NCI-H1417 treated with DMSO at 0.1 percent for 48 hours (cell line): ENCODE data around the gene ADI1.

Experiments used
- DNase-seq: peaks from one replicate; lab custom pipeline; 2025; lab: John Stamatoyannopoulos, UW

The ADI1 gene

DNA sequence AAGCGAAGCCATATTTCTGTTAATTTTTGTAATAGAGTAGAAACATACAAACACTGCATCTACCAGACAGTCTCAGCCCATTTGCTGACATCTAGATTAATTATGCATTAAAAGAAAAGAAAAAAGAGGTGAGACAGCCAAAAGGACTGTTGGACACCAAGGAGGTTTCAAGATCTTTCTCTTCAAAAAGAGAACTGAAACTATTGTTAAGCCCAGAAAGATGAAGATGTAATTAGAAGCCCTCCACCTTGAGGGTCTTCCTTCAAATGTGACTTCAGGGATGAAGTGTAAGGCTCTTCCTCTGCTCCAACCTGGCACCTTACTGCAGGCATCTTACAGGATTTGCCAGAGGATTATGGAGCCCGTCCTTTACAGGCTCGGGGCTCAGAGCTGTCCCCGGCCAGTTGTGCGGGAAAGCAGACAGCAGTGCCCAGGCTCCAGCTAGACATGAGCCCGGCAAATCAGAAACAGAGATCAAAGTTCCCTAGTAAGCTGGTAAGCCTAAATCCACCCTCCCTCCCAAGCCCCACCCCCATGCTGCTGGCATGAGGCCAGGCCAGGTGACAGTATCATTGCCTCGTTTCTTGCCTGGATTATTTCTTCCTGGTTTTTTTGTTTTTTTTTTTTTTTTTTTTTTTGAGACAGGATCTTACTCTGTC lies 38.9 kb downstream of the ADI1 start:
- DNase-seq = no peak

DNA sequence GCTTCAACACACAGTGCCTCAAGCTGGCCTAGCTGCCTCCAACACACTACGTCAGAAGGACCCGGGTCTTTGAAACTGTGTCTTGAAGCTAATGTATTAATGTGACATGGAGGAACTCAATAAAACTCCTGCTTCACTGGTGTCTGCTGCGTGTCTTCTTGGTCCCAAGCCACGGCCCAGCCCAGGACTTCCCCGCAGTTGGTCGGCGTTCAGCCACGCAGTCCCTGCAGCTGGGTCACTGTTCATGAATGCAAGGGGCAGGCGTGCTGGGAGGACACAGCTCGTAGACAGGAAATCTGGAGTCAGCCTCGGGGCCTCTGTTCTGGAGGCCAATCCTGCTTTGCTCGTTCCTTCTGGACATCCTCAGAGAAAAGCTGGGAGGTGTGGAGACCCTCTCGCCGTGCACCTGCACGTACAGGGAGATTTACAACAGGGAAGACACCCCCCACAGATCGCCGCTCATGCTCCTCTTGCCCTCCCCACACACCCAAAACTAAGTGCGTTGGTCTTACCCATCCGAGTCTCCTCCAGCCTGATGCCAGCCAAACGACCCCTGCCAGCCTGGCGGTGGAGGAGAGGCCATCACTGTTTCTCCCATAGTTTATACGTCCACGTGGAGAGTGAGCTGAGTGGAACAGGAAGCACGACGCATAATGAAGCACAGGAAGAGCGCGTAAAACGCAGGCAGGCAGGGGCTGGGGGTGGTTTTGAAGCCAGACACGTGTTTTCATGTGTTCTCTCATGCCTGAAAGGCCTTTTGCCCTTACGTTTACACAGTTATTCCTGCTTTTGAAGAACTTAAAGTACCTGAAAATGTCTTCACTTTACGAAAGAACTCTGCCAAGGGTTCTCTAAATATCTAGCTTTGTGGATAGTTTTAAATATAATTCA lies 39.7 kb downstream of the ADI1 start:
- no peak for DNase-seq

DNA sequence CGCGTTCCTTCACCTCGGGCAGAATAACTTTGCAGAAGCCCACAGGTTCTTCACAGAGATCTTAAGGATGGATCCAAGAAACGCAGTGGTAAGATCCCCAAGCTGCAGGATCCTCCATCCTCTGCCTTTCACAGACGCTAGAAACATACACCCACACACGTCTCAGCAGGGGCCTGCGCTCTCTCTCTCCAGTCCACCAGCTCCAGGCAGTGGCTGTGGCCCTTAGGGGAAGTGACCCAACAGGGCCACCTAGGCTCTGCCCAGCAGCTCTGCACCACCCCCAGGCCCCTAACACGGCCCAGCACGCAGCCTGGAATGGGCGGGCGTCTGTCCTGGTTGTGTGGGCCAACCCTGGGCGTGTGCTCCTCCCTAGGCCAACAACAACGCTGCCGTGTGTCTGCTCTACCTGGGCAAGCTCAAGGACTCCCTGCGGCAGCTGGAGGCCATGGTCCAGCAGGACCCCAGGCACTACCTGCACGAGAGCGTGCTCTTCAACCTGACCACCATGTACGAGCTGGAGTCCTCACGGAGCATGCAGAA lies 40.4 kb downstream of the ADI1 start:
- DNase-seq = no peak

DNA sequence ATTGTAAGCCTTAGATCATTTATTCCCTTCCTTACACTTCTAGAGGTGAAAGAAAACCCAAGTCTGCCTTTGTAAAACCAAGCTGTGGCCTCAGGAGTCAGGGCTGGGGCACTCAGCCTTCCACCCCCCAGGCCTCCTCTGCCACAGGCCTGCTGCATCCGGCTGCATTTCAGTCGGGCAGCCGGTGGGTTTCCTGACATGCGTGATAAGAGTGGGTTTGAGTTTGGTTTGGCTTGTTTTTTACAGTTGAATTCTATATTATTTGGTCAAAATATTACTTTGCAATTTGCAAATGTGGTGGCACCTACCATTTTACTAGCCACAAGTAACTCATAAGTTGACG lies 42.4 kb downstream of the ADI1 start:
- no peak for DNase-seq

DNA sequence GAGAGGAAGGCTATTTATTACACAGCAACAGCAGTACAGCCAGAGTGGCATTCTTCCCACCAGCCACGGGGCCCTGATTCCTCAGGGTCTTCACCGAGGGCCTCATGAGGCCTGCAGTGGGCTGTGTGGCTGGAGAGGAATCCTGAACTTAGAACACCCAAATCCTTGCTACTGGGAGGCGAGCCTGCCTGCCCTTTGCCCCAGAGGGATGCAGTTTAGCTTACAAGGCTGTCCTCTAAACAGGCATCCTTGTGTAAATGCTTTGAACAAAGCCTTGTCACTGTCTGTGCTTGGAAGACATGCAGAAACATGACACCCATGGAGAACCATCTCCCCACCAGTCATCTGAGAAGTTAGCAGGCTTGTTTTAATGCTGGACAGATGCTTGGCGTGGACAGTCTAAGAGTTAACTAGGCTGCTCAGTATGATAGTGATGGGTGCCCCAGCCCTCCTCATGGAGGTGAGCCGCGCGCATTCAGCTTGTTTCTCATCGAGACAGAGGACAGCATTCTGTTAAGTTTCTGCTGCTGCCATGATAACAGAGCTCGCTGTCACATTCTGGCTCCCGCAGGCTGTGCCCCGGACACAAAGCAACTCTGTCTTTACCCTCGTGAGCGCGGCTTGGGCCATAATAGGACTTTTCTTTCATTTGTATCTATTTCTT lies 42.9 kb downstream of the ADI1 start:
- no peak for DNase-seq

DNA sequence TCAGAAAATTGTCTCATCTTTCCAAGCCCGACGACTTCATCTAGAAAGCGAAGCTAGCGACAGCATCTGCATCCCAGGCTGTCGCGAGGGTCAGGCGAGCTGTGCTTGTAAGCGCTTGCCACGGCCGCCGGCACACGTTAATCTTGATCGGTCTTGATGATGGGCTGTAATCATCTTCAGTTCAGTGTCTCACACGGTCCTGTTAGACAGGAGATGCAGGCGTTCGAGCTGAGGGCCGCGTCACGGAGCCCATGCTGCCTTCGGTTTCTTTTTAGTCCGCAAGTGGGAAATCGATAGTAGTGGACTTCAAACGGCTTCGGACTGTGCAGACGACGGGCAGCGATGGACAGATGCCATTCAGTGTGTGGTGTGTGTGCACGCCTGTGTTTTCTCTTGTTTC lies 43.6 kb downstream of the ADI1 start:
- no peak for DNase-seq

DNA sequence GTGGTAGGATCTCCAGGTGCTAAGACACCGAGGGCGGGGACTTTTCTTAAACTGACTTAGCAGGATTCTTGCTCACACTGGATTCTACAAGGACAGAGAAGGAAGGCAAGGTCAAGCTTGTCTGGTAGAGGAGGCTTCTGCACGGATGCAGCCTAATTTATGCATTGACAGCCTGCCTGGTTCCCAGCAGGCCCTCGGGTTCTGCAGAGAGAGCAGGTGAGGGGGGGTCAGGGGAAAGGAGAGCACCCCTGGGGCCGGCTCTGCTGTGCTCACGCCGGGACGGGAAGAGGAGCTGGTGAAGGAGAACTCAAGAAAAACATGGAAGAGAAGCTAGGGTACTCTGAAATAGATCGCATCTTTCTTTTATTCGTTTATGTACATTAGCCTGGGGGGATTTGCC lies 46.4 kb downstream of the ADI1 start:
- DNase-seq = no peak

DNA sequence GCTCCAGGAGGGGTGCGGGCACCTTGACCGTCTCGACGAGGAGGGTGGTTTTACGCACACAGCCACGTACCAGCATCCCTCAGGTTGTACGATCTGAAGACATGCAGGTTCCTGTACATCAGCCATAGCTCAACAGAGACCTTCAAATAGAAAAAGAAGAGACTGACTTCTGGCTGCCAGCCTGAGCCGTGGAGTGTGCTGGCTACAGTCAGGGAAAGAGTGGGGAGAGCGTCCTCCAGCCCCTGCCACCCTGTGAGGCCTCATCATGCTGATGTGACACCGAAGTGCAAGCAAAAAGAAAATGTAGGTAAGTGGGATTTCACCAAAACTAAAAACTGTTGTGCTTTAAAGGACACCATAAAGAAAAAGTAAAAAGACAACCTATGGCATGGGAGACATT lies 47.0 kb downstream of the ADI1 start:
- no peak for DNase-seq

DNA sequence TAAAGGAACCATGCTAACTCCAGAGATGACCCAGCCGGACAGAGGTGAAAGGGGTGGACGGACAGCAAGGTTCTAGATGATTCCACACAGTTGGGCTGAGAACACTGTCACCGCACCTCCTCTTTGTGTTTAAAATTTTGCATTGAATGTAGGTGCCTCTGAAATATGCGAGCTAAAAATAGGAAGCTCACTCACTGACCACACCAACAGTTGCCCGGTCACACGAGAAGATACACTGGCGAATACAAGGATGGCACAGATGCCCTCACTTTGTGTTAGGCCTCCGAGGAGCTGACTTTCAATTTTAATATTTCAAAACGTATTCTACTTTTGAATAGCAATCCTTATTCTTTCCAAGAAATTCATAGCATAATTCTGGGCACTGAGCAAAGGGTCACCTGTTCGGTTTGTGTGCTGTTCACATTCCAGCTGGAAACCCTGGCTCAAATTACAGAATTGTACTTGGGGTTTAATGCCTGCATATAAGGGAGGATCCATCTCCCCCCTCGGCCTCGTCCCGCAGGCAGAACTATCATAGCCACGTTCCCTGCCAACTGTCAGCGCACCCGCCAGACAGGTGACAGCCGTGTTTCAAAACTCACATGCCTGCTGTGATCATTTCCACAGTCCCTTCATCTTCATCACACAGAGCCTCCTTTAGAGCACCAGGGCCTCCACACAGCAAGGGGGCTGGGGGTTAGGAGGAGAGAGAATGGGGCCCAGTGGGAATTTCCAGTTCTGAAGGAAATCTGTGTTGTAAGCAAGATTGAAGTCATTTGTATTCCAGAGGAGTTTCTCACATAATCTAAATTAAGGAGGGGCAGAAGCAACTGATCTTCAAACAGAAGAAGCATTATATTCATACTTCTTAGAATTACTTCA lies 48.2 kb downstream of the ADI1 start:
- no peak for DNase-seq

DNA sequence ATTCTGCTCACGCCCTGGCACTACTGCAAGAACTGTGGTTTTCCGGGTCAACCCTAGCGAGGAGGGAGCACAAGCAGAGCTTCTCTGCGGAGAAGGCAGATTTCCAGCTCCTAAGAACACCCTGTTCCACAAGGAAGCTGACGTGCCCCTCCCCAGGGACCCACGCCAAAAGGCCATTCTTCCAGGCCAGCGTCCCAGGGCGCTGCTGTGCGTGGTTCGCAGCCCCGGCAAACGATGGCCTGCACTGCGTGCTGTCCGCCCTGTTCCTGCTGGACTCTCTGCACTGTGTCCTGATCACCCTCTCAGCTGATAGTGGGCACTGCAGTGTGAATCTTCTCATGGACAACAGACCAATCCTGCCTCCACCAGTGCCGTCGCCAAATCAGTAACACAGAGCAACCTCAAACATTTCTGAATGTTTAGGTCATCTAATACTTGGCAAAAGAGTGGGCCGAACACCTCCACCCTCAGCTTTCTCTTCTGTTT lies 49.1 kb downstream of the ADI1 start:
- no peak for DNase-seq

DNA sequence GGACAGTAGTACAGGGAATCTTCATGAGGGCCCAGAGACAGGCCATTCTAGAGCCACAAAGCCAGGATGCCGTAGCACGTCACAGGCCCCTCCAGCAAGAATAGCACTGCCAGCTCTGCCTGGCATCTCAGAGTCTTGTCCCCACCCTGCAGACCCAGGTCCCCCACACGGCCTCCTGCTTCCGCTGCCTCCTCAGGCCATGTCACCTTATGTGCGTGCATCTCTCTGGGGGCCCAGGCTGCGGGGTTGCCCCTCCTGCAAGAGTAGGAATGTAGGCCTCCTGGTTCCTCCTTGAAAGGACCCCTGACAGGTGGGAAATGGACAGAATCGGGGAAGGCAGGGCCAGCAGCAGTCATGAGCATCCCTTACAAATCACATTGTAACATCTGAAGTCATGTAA lies 49.8 kb downstream of the ADI1 start:
- DNase-seq = no peak

DNA sequence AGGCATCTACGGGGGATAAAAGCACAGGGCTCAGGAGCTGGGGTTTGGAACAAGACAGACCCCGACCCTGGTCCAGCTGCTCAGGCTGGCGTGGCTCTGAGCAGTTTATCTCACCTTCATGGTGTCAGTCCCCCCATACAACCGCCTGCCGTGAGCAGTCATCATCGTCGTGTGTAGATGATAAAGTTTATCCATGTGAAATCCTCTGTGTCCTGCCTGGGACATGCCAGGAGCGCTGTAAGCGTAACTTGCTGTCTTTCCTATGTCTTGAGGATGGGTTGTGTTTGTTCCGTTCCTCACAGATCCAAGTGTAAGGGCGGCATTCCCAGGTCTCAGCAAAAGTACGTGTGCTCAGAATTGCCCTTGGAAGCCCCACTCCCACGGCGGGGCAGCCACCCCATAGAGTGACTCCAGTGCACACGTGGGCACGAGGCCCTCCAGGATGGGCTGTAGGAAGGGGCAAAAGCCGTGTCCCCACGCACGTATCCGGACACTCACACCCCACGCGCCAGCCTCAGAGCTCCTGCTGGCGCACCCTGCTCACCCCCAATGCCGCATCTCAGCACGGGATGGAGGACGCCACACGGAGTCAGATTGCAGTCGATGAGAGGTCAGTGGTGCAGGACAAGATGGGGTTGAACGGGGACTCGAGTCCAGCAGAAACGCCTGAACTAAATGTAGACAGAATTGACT lies 50.9 kb downstream of the ADI1 start:
- no peak for DNase-seq

DNA sequence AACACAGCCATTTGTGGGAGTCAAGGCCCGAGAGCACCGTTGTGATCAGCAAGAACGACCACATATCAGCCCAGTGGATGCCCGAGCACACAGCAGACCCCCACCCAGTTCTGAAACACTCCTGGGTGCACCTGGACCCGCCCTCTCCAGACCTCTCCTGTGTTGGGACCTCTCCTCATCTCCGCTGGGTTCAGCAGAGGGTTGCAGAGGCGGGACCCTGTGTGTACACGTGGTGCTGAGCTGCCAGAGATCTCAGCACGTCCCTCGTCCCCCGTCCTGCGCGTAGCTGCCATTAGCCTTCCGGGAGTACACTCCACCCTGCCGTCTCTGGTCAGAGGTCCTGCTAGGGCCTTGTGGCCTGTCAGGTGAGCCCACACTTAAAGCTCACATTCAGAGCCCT lies 51.7 kb downstream of the ADI1 start:
- no peak for DNase-seq

DNA sequence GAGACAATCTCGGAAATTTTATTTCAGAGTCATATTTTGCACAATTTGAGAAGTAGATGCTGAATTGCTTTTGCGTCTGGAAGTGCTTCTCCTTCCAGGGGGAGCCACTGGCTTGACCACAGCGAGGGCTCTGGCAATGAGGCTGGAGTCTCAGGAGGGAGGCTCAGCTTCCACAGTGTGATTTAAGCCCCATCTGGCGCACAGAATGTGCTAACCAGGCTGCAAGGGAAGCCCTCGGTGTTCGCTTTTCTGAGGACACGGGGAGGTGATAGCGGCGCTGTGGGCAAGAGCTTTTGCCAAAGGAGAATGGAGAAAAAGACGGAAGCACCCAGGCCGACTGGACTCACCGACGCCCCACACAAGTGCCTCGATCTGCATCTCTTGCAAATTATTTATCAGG lies 52.4 kb downstream of the ADI1 start:
- no peak for DNase-seq

DNA sequence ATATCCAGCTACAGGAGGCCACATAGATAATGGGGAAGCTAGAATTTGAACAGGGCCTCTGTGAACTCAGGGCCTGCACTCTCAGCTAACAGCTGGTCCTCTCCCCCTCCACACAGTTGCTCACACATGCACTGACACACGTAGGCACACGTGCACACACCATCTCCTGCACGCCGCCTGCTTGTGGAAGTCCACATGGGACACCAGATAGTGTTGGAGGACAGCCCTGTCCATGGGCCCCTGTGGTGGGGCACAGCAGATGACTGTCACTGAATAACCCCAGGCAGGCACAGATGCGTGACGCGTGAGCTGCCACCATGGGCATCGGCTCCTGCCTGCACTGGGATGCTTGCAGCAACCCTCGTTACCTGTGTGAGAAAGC lies 52.9 kb downstream of the ADI1 start:
- DNase-seq = no peak

DNA sequence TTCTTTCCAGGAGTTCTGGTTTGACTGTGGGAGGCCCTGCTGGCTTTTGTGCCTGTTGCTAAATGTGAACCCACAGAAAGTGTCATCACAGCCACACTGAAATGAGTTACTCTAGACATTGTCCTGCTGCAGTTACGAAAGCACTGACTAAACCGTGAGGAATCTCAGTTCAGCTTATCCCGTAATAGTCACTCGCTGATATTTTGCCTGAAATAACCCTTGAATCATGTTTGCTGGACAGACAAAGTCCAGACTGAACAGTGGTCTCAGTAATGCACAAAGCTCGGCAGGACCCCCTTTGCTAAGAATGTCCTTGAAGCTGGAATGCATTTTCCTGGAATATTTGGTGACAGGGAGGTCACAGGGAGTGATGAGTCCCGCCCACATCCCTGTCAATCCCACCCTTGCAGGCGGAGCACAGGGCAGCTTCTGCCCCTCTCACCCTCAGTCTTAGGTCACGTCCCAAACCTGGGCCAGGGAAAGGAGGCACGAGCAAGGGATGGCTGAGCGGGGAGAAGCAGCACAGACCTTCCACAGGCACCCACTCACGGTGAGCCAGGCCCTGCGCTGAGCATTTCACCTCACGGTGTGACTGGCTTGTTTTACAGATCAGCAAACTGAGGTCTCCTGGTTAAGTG lies 53.4 kb downstream of the ADI1 start:
- no peak for DNase-seq

DNA sequence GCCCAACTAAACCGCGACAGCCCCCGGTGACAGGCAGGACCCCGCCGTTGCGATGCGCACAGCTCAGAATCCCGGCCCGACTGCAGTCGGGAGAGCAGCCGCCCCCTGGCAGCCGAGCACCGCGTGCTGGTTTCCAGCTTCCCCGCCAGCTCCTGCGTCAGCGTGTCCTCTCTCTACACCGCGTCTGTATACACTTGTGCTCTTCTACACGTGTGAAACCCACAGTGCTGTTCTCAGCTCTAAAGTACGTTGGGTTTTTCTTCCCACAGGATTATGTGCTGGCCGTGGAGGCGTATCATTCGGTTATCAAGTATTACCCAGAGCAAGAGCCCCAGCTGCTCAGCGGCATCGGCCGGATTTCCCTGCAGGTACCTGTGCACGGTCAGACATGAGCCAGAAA lies 54.0 kb downstream of the ADI1 start:
- no peak for DNase-seq

DNA sequence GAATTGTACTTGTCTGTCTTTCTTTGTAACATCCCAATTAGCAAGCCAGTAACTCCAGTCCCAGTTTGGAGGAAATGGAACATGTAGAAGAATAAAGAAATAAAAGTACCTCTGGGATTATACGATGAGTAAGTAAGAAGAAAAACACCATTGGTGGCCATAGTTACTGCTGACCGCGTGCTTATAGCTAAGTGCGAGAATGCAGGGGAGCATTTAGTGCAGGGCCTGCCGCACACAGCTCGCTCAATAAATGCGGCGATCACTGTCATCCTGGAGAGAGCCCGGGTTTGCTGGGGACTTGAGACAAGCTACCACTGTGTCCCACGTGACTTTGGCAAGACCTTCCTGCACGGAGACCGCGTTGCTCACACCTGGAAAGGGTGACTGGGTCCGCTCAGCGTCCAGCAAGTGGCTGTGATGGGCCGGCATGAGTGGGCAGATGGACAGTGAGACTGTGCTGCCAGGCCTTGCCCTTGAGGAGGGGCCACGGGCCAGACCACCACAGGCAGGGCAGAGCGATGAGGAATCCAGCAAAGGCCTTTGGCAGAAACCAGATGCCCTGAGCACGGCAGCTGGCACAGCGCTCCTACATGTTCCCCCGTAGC lies 54.8 kb downstream of the ADI1 start:
- DNase-seq = no peak

DNA sequence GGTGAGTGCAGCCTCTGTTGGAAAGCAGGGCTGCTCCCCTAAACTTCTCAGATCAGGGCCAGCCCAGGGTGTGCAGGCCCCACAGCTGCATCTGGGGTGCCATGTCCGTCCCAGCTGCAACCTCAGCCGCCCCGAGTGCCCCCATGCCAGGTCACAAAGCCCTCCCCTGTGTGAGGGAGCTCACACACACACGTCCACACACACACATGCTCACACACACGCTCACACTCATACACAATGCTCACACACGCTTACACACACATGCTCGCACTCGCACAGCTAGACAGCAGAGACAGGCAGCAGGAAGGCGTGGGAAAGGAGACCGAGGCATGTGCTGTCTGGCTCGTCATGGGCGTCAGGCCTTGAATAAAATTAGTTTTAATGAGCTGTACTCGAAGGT lies 55.4 kb downstream of the ADI1 start:
- DNase-seq = no peak

DNA sequence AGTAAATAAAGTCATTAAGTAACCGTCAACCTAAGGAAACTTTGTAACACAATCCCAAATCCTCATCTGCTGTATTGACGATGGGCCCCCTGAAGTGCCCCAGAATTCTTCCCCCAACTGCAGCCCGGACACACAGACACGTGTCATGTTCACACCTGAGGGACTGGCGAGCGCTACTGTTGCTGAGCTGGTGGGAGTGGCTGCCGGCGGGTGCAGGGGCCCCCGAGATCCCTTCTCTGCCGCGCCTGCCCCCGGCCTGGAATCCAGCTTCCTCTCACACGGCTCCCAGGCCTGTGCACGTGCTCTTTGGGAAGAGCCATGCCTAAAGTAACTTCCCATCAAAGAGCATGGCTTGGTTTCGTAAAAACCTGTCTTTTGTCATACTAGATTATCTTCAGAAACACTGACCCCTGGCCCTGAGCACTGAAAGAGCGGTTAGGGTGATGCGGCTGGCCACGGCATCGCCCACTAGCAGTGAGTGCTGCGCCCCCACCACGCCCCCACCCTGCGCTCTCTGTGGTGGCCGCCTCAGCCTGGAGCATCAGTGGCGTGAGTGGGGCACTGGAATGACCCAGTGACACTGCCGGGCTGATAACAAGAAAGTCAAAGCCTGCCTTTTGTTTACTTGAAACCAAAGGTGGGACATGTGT lies 56.0 kb downstream of the ADI1 start:
- no peak for DNase-seq
